C4-2B (cell line): ENCODE data around the gene LCN15.
"Not testable (repeated sequence)": the region's sequence is repeated elsewhere in the genome, so short reads cannot be mapped to it uniquely, and the experiment has no call there.

Experiments
- CTCF ChIP-seq: fragments of 450-650 bp; conservative IDR thresholded peaks from 2 replicates; pipeline ENCODE4 v1.5.1; 2017; ENCODE audit warnings: mild to moderate bottlenecking
- ZFX ChIP-seq: fragments of 450-650 bp; IDR thresholded peaks from 2 replicates; pipeline ENCODE4 v1.6.1; 2017

GRCh38 chr9:136755302-136756133, 8.8 kb downstream of the LCN15 start:
- TF ChIP-seq CTCF, ZFX: not testable (repeated sequence)
